Liver (tissue), 9 donors: ENCODE measurements around the gene DPYSL4. TPM values are rescaled to one million over a fixed set of nuclear protein-coding genes. Genes with fewer than 3 reads are reported as not detected.

ENCODE experiments used
- DNase-seq: peaks from one replicate; pipeline ENCODE4 v3.0.0-alpha.2; 2017; ENCODE audit warnings: low spot score
- H3K27ac ChIP-seq, 2 donors: one replicate each; pipeline ENCODE4 v1.7.0; 2013; ENCODE audit warnings: inconsistent platforms in 2 of 2, low read length in 2 of 2, control low read depth in 1 of 2, low read depth in 1 of 2, mild to moderate bottlenecking in 1 of 2
- H3K27me3 ChIP-seq, 4 donors: one replicate each; pipeline versions ENCODE4 v1.6.1 to v1.7.0; 2013; ENCODE audit warnings: low read length in 3 of 4, inconsistent platforms in 1 of 4, mild to moderate bottlenecking in 1 of 4, moderate library complexity in 1 of 4; ENCODE audit not compliant: control insufficient read depth in 4 of 4, insufficient read depth in 4 of 4
- H3K36me3 ChIP-seq, 4 donors: one replicate each; pipeline versions ENCODE4 v1.6.1 to v1.7.0; 2013; ENCODE audit warnings: low read length in 3 of 4, mild to moderate bottlenecking in 3 of 4, low read depth in 1 of 4, moderate library complexity in 1 of 4; ENCODE audit not compliant: control insufficient read depth in 4 of 4, insufficient read depth in 3 of 4
- H3K4me1 ChIP-seq, 4 donors: one replicate each; pipeline versions ENCODE4 v1.6.1 to v1.7.0; 2013; ENCODE audit warnings: low read length in 3 of 4, mild to moderate bottlenecking in 3 of 4, moderate library complexity in 1 of 4; ENCODE audit not compliant: control insufficient read depth in 4 of 4, insufficient read depth in 4 of 4
- H3K4me3 ChIP-seq, 3 donors: one replicate each; pipeline versions ENCODE4 v1.6.1 to v1.7.0; 2013; ENCODE audit warnings: low read length in 3 of 3, control low read depth in 1 of 3, low read depth in 1 of 3, mild to moderate bottlenecking in 1 of 3
- H3K9ac ChIP-seq, 2 donors: one replicate each; pipeline ENCODE4 v1.7.0; 2013; ENCODE audit warnings: low read length in 2 of 2, mild to moderate bottlenecking in 2 of 2, moderate library complexity in 2 of 2, control low read depth in 1 of 2, low read depth in 1 of 2
- H3K9me3 ChIP-seq, 4 donors: one replicate each; pipeline versions ENCODE4 v1.6.1 to v1.7.0; 2013; ENCODE audit warnings: low read length in 3 of 4; ENCODE audit not compliant: control insufficient read depth in 4 of 4
- ATF3 ChIP-seq: IDR thresholded peaks from 2 replicates; pipeline ENCODE4 v1.6.1; 2016; ENCODE audit warnings: antibody characterized with exemption
- EGR1 ChIP-seq, 2 donors: IDR thresholded peaks; 2 replicates each; pipeline ENCODE4 v1.6.1; 2016 to 2018; ENCODE audit warnings: antibody characterized with exemption in 2 of 2, low read depth in 2 of 2
- FOXA2 ChIP-seq: IDR thresholded peaks from 2 replicates; pipeline ENCODE4 v1.6.1; 2016; ENCODE audit warnings: antibody characterized with exemption
- GABPA ChIP-seq, 2 donors: IDR thresholded peaks in 1 of 2; conservative IDR thresholded peaks in 1 of 2; 2 replicates each; pipeline ENCODE4 v1.6.1; 2016; ENCODE audit warnings: antibody characterized with exemption in 2 of 2, mild to moderate bottlenecking in 1 of 2, moderate library complexity in 1 of 2
- HNF4G ChIP-seq: IDR thresholded peaks from 2 replicates; pipeline ENCODE4 v1.6.1; 2016; ENCODE audit warnings: antibody characterized with exemption
- MAX ChIP-seq: IDR thresholded peaks from 2 replicates; pipeline ENCODE4 v1.6.1; 2016; ENCODE audit warnings: antibody characterized with exemption
- NR2F2 ChIP-seq: IDR thresholded peaks from 2 replicates; pipeline ENCODE4 v1.6.1; 2016; ENCODE audit warnings: antibody characterized with exemption
- RAD21 ChIP-seq, 2 donors: IDR thresholded peaks; 2 replicates each; pipeline ENCODE4 v1.6.1; 2016; ENCODE audit warnings: antibody characterized with exemption in 2 of 2, mild to moderate bottlenecking in 2 of 2
- RXRA ChIP-seq, 2 donors: IDR thresholded peaks; 2 replicates each; pipeline ENCODE4 v1.6.1; 2017 to 2018; ENCODE audit warnings: antibody characterized with exemption in 2 of 2, mild to moderate bottlenecking in 1 of 2
- SP1 ChIP-seq: IDR thresholded peaks from 2 replicates; pipeline ENCODE4 v1.6.1; 2018; ENCODE audit warnings: antibody characterized with exemption, mild to moderate bottlenecking
- YY1 ChIP-seq: IDR thresholded peaks from 2 replicates; pipeline ENCODE4 v1.6.1; 2016; ENCODE audit warnings: antibody characterized with exemption, mild to moderate bottlenecking
- ZBTB33 ChIP-seq: IDR thresholded peaks from 2 replicates; pipeline ENCODE4 v1.6.1; 2016; ENCODE audit warnings: antibody characterized with exemption
- WGBS: extraction: QIAGEN DNeasy Blood & Tissue Kit; methylation state at CpG from one replicate; pipeline ENCODE4 v1.1.7; 2013; 5-methylcytosine and 5-hydroxymethylcytosine counted together
- polyA plus RNA-seq, 2 donors: library from polyadenylated mRNA; stranded (reverse) in 1 of 2; unstranded in 1 of 2; fragments of 200-250 nt in 1 of 2; fragments of >200 nt in 1 of 2; fragmentation: Nextera tagmentation in 1 of 2; extraction: Ambion mirVana in 1 of 2; gene quantifications; one replicate each; pipeline versions ENCODE4 v1.2.1 to v1.2.3, GENCODE V29; 2013 to 2015
- total RNA-seq, 2 donors: library from RNA; depleted of rRNA; stranded (reverse); fragments of >200 nt; gene quantifications; one replicate each; pipeline ENCODE4 v1.2.3, GENCODE V29; 2014
- TF ChIP-seq, protein P1 (sequence below): IDR thresholded peaks from 2 replicates; pipeline ENCODE4 v1.6.1; 2016; ENCODE audit warnings: antibody characterized with exemption, mild to moderate bottlenecking
- donor health status: healthy.
- donor health status: healthy.
- donor health status: healthy.
- donor health status: healthy.
- donor health status: healthy.

Gene DPYSL4
- total and polyA plus RNA-seq, 4 donors, result 0.19 to 2.2 (median 0.26) TPM

DNA sequence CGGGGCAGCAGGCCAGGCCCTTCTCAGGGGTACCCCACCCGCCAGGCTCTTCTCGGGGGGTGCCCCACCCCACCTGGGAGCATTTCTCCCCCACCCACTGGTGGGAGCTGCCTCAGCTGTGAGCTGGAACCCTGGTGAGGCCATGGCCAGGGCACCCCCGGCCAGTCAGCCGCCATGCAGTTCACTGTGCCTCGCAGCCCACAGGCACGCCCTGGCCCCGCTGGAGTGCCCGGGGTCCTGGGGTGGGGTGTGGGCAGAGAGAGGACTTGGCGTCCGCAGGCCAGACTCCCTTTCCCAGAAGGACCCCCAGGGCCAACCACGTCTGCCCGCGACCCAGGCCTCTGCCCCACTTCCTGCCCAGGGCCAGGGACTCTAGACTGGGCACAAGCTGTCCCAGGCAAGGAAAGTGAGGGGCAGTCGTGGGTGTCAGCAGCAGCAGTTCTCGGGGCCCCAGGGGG, 13.1 kb downstream of the DPYSL4 start:
- Histone ChIP-seq H3K9me3 (no peaks in the 10 kb centered on the region), H3K4me3 (no peak overlapping the region), H3K27ac (no peak overlapping the region), H3K27me3 (peaks cover 0 to 3% (median 0%) of the 10 kb centered on the region in 4 donors), H3K9ac (no peak overlapping the region), H3K36me3 (no peaks in the 10 kb centered on the region), H3K4me1 (no peaks in the 10 kb centered on the region)
- 83% methylated on average over 16 of the region's 16 CpGs for WGBS
- DNase-seq, result no peak
- TF ChIP-seq ATF3, result no peak
- no peak for TF ChIP-seq RXRA (IDR thresholded peaks at IDR 0.05)
- TF ChIP-seq GABPA (IDR thresholded peaks at IDR 0.05 in 1 of 2, conservative IDR thresholded peaks at IDR 0.05 in 1 of 2), result no peak
- no peak for TF ChIP-seq FOXA2
- TF ChIP-seq RAD21 (IDR thresholded peaks at IDR 0.05), result no peak
- TF ChIP-seq EGR1 (IDR thresholded peaks at IDR 0.05; ENCODE audit: low read depth in 2 of 2), result no peak
- TF ChIP-seq NR2F2, result no peak
- TF ChIP-seq HNF4G, result no peak
- TF ChIP-seq MAX, result no peak
- no peak for TF ChIP-seq SP1
- TF ChIP-seq, protein P1, sequence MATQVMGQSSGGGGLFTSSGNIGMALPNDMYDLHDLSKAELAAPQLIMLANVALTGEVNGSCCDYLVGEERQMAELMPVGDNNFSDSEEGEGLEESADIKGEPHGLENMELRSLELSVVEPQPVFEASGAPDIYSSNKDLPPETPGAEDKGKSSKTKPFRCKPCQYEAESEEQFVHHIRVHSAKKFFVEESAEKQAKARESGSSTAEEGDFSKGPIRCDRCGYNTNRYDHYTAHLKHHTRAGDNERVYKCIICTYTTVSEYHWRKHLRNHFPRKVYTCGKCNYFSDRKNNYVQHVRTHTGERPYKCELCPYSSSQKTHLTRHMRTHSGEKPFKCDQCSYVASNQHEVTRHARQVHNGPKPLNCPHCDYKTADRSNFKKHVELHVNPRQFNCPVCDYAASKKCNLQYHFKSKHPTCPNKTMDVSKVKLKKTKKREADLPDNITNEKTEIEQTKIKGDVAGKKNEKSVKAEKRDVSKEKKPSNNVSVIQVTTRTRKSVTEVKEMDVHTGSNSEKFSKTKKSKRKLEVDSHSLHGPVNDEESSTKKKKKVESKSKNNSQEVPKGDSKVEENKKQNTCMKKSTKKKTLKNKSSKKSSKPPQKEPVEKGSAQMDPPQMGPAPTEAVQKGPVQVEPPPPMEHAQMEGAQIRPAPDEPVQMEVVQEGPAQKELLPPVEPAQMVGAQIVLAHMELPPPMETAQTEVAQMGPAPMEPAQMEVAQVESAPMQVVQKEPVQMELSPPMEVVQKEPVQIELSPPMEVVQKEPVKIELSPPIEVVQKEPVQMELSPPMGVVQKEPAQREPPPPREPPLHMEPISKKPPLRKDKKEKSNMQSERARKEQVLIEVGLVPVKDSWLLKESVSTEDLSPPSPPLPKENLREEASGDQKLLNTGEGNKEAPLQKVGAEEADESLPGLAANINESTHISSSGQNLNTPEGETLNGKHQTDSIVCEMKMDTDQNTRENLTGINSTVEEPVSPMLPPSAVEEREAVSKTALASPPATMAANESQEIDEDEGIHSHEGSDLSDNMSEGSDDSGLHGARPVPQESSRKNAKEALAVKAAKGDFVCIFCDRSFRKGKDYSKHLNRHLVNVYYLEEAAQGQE, result no peak

DNA sequence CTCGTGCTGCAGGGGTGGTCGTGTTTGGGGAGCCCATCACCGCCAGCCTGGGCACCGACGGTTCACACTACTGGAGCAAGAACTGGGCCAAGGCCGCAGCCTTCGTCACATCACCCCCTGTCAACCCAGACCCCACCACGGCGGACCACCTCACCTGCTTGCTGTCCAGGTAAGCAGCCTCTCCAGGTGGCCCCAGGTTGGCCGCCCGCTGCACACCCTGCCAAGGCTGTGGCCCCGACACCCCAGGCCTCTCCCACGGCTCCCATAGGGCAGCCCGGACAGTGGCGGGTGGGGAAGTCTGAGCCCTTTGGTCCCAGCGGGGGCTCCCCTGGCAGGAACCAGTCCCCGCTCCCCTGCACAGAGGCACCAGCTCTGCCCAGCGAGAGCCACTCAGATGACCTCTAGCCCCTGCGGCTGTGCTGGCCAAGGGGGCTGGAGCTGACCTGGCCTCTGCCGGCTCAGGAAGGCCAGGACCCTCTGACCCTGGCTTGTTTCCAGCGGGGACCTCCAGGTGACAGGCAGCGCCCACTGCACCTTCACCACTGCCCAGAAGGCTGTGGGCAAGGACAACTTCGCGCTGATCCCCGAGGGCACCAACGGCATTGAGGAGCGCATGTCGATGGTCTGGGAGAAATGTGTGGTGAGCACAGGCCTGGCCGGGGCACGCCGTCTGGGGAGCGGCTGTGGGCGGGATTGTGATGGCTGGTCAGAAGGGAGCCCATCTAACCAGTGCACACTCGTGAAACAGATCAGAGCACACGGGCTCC, 13.8 kb downstream of the DPYSL4 start:
- no peak for DNase-seq
- 88% methylated on average over 35 of the region's 35 CpGs for WGBS

More for the DNA sequence above, 13.8 kb downstream of the DPYSL4 start:
- H3K9ac ChIP-seq, result no peak overlapping the region
- H3K27me3 ChIP-seq, result peaks cover 0 to 3% (median 0%) of the 10 kb centered on the region in 4 donors
- TF ChIP-seq NR2F2 (no peak), YY1 (no peak), ZBTB33 (no peak), RXRA (IDR thresholded peaks at IDR 0.05) (no peak), RAD21 (IDR thresholded peaks at IDR 0.05) (no peak), GABPA (IDR thresholded peaks at IDR 0.05 in 1 of 2, conservative IDR thresholded peaks at IDR 0.05 in 1 of 2) (no peak)
- H3K9me3 ChIP-seq, result no peaks in the 10 kb centered on the region
- H3K27ac ChIP-seq, result no peak overlapping the region
- H3K4me3 ChIP-seq, result no peak overlapping the region
- no peaks in the 10 kb centered on the region for H3K36me3 ChIP-seq
- no peaks in the 10 kb centered on the region for H3K4me1 ChIP-seq
